Measurements from ENCODE around the gene SNAPC4.

- TF ChIP-seq MXI1 (conservative IDR thresholded peaks at IDR 0.05; ENCODE audit: poor library complexity, severe bottlenecking): no peak
- no peak for TF ChIP-seq CTCF (IDR thresholded peaks at IDR 0.05; ENCODE audit: poor library complexity, severe bottlenecking)
Measured at GRCh38 chr9:136416914-136417313, 16.9 kb upstream of the SNAPC4 start.

Measured in neural cell (in vitro differentiated cells).